GM21526 (cell line): ENCODE results near the gene OR2H2.

ENCODE experiments used
- ATAC-seq: cut with Tn5 transposase; IDR thresholded peaks from one replicate; pipeline ENCODE4 v1.9.1; 2021; ENCODE audit warnings: moderate library complexity; ENCODE audit not compliant: unreplicated experiment, low FRiP score

Gene OR2H2

DNA sequence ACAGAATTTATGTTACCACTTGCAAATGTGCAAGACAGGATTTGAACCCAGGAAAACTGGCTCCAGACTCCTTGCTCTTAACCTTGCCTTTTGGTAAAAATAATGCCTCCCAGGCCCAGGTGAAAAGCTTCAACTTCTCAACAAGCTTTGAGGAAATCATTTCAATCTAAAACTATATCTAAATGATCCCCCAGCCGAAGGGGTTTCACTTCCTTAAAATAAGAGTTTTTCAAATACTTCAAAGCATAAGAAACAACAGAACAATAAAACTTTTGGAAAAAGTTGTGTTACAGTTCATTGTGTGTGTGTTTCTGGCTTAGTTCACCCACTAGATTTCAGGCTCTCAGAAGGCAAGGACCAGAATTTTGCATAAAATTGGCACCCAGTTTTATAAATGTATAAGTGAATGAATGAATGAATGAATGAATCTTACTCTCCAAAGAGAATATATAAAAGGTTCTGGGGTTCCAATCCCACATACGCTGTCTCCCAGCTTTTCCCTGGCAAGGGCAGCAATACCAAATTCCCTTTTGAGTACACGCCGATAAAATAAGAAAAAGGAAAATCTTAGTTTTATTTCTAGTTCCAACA lies 5.4 kb downstream of the OR2H2 start:
- ATAC-seq: no peak

DNA sequence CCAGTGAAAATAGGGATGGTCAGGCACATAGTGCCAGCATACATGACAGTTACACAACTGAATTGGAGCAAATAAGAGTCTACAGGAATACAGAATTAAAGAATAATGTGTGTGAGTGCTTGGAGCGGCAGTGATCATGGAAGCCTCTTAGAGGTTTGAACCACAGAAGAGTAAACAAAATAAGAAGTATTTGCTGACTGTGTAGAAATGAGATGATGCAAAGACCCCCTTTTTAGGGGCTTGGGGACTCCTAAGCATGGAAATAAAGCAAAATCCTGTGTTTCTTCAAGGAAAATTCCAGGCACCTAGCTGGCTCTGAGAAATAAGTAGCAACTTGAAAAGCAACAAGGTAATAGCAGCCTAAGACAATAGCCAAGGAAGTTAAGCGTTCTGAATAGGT lies 6.8 kb downstream of the OR2H2 start:
- no peak for ATAC-seq

GRCh38 chr6:29593199-29593855 lies 8.4 kb downstream of the OR2H2 start:
- ATAC-seq: no peak

DNA sequence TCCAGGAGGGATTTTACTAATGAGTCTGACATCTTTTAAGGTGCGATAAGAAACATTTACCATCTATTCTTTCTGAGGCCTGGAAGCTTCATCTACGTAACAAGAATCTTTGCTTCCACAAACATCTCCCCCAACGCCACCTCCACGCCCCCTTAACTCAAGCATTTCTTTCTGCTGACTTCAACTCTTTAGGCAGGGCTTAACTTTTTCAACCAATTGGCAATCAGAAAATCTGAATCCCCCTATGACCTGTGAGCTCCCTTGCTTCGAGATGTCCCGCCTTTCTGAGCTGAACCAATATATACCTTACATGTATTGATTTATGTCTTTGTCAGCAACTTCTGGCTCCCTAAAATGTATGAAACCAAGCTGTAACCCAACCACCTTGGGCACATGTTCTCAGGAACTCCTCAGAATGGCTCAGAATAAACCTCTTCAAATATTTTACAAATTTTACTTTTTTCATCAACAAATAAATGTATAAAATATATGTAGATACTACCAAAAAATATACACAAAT lies 11.5 kb downstream of the OR2H2 start:
- no peak for ATAC-seq

GRCh38 chr6:29597184-29597583 lies 12.3 kb downstream of the OR2H2 start:
- no peak for ATAC-seq

DNA sequence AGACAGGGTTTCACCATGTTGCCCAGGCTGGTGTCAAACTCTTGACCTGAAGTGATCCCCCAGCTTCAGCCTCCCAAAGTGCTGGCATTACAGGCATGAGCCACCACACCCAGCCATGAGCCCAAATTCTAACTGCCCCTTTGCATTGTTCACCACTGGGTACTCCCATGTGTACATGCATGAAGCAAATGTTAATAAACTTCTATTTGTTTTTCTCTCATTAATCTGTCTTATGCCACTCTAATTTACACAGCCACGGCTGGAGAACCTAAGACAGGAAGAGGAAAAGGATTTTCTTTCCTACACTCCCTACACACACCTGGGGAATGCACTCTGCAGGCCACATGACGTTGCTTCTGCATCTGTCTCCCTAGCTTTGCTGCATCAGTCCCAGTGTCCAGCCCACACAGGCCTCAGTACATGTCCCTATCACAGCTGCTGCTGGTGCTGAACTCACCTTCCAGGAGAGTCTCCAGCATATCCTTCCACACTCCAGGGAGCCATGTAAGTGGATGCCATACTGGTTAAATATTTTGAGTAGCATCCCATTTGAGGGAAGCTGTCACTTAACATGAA lies 13.3 kb downstream of the OR2H2 start:
- no peak for ATAC-seq

DNA sequence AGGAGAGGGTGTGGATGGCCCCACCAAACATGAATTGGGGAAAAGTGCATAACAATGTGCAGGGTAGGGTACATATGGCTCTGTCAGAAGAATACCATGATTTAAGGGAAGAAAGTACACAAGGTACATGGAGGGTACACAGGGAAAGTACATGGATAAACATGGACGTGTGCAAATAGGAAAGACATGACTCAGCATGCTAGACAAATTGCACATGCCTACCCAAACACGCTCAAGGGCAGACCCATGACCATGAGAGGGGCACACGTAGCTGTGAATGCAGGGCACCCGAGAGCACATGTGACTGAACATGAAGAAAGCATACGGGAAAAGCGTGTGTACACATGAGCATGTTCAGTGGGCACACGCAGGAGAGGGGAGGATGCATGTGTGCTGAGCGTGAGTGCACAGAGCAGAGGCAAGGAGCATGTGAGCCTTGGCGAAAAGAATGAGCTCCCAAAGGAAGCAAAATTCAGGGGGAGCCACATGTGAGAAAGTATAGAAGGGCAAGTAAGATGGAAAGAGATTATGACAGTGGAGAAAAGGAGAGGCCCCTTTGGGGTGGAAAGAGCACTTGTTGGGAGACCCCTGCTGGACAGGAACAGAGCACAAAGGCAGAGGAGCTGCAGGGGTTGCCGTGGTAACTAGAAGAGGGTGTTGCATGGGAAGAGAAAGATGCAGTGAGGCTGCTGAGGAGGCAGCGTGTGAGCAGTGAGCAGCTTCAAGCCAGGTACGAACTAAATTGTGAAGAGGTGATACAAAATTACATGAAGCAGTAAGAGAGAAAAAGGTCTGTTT lies 17.8 kb downstream of the OR2H2 start:
- no peak for ATAC-seq

DNA sequence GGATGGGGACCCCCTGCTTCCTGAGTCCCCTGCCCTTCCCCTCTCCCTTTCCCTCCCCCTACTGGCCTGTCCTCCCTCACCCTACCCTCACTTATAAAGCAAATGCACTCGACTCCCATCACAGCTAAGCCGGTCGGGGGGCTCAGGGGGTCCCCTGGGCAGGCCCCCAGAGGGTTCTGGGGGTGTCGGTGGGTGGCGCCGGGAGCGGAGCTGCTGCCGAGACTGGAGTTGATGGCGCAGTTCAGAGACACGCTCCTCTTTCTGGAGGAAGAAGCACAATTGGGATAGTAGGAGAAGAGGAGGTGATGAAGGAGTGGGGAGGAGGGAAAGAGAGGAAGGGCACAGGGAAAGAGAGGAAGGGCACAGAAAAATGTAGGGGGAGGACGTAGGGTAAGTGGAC lies 18.5 kb downstream of the OR2H2 start:
- no peak for ATAC-seq

DNA sequence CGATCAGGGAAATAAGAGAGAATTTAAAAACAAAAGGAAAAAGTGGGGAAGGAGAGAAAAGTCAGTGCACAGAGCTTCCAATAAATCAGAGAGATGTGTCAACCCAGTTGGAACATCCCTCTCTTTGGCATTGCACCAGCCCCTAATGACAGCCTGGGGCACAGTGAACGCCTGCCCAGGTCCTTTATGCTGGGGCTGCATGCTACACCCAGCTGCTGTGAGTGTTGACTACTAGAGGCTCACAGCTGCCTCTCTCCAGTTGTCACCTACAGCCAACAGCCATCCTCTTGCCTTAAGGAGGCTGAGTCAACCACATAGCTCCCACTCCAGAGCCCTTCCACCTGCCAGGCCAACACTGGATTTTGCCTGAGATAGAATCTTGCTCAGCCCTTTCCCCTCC lies 19.0 kb downstream of the OR2H2 start:
- ATAC-seq: no peak

DNA sequence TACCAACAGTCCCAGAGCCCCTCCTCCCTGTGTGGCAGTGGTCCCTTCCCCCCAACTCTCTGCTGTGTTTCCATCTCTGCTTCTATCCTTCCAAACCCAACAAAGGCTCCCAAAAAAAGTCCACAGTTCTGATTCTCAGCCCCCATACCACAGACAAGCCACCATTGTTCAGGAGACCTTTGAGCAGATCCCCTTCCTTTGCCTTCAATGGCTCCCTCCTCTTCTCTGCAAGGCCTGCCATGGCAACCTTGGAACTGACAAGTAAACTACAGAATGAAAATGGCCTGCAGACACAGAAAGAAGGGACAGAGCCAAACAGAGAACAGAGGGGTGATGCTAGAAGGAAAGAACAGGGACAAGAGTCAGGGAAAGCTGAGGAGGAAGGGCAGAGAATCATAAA lies 23.2 kb downstream of the OR2H2 start:
- ATAC-seq: no peak

DNA sequence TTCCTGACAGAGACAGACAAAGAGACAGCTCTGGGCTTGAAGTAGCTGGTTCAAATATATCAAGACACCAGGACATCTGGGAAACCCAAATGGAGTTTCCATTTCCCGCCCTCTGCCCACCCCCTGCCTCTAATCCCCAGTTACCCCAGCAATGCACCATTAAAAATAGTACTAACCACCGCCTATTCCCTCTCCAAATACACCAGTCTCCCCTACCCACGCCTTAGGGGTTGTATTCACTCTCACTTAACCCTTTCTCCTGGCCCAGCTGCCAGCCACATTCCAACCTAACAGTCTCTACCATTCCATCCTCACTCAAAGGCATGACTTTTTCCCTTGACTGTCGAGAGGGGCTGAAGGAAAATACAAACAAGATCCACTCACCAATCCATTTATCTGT lies 25.6 kb downstream of the OR2H2 start:
- no peak for ATAC-seq

DNA sequence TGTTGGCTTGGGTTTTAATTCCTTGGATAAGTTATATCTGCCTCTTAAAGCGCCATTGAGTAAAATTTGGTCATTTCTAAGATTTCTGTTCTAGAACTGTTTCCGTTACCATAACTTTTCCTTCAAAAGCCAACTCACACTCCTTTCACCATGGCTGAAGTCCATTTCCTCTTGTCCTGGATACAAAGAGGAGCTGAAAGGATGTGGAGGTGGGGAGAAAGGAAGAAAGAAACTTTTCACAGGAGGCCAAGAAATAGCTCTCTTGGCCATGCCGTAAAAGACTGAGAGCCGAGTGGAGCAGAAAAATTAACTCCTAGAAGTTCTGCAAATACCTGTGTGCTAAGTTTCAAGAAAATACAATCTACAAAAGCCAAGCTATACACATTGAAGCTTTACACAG lies 26.5 kb downstream of the OR2H2 start:
- no peak for ATAC-seq

GRCh38 chr6:29617782-29618554 lies 33.0 kb downstream of the OR2H2 start:
- ATAC-seq: no peak

GRCh38 chr6:29619578-29620160 lies 34.7 kb downstream of the OR2H2 start:
- no peak for ATAC-seq

DNA sequence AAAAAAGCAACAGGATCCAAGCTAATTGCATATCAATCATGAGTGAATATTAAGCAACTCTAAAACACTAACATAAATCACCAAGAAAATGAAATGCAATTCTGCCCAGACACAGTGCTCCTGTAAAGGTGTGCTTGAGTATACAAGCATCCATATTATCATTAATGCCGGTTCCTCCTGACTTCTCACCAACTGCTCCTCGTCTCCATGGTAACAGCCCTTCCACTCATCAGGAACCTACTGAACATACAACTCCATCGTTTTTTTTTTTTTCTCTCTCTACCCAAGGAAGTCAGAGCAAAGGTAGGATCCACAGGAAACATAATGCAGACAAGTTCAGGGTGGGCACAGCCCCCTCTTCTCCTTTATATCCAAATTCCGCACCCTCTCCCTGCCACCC lies 35.7 kb downstream of the OR2H2 start:
- no peak for ATAC-seq

DNA sequence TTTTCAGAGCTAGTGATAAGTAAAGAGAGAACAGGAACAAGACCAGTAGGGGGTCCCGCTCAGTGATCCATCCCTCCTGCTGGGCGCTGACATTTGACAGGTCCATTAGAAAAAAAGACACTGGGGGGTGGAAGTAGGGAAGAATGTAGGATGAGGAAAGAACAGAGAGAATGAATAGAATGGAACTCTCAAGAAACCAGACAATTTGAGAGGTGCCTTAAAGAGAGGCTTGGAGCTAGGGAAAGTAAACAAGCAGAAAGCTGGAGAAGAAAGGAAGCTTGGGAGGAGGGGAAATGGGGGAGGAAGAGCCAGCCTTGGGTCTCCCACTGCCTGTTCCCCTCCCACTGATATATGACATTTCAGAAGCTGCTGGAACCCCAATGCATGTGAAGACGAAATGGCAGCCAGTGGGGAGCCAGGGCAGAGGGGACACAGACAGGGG lies 39.6 kb downstream of the OR2H2 start:
- ATAC-seq: no peak

- ATAC-seq: no peak
Measured at GRCh38 chr6:29625337-29625930, 40.5 kb downstream of the OR2H2 start.

GRCh38 chr6:29626948-29627754 lies 42.2 kb downstream of the OR2H2 start:
- ATAC-seq: no peak
